HG02623 (cell line): ENCODE results near the gene DNAJC27.

Source experiments
- ATAC-seq: cut with Tn5 transposase; IDR thresholded peaks from one replicate; pipeline ENCODE4 v1.9.1; 2021; ENCODE audit warnings: moderate library complexity; ENCODE audit not compliant: unreplicated experiment

Gene DNAJC27

DNA sequence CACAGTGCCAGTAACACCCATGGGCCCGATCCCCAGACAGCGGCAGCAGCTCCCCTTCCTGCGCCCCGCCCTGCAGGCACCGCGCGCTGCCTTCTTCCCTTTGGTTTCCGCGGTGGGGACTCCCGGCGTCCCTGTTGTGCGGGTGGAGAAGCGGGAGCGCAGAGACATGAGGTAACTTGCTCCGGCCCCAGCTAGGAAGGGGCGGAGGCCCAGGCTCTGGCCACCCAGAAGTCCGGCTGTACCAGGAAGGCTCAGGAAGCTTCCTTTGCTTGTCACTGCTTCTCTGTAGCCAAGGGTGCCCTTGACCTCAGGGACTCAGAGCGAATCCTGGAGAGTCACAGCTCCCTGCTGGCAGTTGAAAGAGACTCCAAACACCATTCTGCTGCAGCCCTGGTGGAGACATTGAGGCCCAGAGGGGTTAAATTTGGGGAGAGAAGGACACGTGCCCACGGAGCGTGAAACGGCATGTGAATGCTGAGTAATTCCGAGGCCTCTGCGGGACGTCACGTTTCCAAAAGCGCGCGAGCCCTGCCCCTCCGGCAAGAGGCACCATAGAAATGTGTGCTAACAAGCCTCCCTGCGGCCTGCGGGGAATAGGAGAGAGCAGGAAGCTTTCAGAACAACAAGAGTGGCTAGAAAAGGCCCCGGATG is 45.0 kb downstream of the DNAJC27 start:
- no peak for ATAC-seq

DNA sequence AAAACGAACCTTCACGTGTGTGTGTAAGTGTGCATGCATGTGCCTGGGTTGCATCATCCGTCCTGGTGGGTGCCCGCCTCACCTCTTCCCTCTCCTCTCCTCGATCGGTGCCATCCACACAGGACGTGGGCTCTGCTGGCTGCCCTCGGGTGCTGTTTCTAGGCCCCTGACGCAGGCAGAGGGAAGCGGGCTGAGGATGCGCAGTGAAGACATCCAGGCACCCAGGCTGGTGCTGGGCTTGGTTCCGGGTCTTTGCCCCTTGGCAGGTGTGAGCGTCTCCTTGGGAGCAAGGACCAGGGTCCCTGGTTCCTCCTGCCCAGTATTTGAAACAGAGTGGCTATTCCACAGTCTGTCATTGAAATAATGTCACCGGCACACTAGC is 45.5 kb downstream of the DNAJC27 start:
- ATAC-seq: no peak

DNA sequence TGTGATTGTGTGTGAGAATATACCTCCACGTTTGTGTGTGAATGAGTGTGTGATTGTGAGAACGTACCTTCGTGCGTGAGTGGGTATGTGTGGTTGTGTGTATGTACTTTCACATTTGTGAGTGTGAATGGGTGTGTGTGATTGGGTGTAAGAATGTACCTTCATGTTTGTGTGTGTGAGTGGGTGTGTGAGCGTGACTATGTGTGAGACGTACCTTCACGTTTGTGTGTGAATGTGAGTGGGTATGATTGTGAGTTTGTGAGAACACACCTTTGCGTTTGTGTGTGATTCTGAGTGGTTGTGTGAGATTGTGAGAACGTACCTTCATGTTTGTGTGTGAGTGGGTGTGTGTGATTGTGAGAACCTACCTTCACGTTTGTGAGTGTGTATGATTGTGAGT is 45.9 kb downstream of the DNAJC27 start:
- ATAC-seq: no peak

DNA sequence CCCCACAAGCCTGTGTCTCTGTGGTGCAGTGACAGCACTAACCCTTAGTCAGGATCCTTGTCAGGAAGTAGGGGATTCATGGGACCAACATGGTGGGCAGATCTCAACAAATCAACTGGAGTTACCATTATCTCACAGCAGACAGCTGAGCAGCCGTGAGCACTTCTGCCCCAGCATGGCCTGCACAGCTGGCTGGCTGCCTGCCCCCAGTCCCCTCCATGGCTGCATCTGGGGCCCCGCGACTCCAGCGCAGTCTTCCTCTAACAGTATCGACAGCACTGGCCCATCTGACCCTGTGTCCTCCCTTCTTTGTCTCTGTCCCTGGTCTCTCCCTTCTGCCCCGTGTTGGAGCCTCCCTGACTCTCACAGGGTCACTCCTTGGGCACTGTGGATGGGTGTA is 47.0 kb downstream of the DNAJC27 start:
- ATAC-seq: no peak

DNA sequence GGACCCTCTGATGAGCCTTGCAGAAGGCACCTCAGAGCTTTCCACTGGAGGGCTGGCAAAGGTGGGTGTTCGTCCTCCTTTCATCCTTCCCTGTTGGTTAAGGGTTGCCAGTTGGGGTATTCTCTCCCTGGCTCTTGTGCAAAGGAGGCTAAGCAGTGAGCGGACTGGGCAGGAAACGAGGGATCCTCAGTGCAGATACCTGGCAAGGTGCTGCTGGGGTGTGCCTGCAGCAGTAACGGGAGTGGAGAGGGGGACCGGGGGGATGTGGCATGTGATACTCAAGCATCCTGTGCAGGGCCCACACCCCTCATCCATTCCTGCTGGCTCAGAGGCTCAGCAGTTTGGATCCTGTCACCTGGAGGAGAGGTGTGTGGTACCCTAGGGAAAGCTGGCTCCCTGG is 47.5 kb downstream of the DNAJC27 start:
- ATAC-seq: no peak

DNA sequence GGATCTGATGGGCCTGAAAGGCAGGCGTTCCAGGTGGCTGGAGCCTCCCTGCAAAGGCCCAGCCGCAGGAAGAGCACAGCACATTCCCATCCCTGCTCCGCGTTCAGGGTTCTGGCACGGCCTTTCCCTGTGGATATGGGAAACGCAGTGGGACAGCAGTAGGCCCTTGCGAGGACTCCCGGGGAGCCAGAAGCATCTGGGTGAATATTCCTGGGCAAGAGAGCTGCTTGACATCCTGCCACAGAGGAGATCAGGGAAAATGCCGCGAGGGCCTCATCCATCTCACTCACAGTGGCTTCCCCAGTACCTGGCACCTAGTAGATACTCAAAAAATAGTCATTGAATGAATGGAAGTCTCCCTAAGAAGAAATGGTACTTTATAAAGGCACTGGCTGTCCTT is 48.6 kb downstream of the DNAJC27 start:
- ATAC-seq: no peak

DNA sequence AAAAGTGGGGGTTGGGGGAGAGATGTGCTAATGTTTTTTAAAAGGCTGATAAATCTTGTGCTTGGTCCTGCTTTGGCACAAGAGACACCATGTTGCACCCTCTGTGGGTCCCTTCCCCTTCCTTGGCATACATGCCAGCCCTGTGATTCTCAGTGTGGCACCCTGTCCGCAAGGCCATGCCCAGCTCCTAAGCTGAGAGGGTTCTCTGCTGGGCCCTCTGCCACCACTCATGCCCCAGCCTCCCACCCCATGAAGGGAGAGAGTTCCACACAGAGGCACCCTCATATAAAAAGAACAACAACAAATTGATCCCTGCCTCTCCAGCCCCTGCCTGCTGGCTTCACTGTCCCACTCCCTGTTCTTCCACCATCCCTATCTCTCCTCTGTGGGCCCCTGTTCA is 49.2 kb downstream of the DNAJC27 start:
- no peak for ATAC-seq

DNA sequence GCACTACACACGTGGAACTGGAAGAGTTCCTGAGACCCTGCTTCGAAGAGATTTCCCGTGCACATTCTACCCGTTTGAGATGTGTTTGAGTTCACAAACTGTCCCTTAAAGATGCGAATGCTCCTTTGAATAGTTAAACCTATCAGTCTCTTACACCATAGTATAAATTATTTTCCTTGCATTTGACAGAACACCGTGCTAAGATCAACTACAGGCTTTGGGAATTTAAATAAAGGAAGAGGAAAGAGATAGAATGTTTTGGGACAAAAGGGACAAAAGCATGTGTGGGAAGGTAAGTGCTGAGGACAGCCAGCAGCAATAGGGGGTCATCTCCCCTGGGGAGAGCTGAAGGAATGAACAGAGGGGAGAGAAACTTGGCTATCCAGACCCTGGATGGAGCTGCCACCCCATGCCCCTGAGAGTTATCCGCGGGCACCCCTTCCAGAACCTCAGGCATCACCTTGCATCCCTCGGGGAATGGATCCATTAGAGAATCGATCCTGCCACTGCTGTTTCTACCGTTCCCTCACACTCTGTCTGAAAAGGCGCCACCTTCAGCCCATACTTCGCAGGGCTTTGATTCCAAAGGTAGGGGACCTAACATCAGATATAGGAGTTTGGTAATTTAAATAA is 50.8 kb downstream of the DNAJC27 start:
- ATAC-seq: no peak

DNA sequence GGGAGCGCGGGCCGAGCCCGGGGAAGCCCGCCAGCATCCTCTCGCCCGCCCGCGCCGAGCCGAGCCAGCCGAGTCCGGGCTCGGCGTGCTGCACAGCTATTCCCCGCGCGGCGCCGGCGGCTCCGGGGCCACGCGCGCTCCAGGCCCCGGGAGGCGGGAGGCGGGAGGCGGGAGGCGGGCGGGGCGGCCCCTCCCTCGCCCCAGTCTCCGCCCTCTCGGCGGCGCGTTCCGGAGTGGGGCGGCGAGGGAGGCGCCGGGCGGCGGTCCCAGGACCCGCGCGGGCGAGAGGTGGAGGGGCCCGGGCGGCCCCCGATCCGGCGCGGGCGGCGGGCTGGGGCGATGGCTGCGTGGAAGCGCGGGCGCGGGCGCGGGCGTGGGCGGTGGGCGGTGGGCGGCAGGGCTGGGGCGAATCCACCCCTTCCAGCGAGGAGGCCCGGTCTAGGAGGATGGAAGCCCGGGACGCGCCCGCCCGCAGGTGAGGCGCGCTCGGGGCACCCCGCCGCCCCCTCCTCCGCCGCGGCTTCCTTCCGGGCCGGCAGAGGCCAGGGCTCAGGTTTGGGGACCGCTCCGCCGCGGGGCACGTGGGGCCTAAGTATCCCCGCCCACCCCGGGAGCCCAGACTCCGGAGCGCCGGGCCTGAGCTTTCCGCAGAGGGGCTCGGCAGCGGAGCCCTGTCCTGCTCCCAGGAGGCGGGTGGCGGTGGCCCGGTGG is 51.5 kb downstream of the DNAJC27 start, which contains the start of gene ADCY3:
Gene ADCY3 (minus strand): TSS at position 140 of the 711 bp plus-strand sequence. CDS start 1,250 bp downstream, outside the sequence.
- ATAC-seq: peak; percentile 47

DNA sequence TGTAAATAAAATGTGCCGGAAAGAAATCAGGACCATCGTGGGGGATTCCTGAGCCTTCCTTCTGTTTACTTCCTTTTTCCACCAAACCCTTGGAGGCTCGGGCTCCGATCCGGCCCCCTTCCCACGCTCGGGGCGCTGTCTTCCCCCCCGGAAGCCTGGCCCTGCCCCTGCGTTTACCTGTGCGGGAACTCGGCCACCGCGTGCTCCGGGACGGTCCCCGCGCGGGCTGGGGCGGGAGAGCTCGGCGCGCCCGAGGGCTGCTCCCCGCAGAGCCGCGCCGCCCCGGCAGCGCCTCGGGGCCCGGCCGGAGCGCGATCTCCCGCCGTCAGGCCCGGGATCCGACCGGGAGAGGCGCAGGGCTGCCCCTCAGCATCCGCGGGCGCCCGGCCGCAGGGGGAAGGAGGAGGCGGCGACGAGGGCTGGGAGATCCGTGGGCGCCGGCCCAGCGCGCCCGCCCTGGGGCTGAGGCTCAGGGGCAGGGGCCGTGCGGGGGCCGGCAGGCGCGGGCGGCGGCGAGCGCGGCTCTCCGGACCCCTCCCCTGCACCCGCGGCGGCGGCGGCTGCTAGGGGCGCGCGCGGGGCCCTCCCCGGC is 52.2 kb downstream of the DNAJC27 start:
- ATAC-seq: peak; percentile 20

DNA sequence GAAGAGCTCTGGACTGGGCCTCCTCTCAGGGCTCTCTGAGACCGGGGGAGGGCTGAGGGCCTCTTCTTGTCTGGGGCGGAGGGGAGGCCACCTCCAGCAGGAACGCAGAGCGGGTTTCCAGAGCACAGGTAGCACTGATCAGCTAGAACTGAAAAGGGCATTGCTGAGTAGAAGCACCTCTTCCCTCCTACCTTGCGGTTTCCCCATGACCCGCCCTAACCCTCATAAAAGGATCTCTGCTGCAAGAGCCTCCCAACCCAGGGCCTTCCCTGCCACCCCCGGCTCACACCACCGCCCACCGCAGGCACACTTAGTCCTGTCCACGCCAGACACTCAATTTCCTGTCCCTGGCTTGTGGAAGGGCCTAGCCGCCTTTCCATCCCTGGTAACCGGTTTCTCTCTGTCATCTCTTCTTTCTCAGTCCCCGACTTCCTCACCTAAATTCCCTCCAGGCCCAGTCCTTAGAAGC is 52.7 kb downstream of the DNAJC27 start:
- no peak for ATAC-seq

DNA sequence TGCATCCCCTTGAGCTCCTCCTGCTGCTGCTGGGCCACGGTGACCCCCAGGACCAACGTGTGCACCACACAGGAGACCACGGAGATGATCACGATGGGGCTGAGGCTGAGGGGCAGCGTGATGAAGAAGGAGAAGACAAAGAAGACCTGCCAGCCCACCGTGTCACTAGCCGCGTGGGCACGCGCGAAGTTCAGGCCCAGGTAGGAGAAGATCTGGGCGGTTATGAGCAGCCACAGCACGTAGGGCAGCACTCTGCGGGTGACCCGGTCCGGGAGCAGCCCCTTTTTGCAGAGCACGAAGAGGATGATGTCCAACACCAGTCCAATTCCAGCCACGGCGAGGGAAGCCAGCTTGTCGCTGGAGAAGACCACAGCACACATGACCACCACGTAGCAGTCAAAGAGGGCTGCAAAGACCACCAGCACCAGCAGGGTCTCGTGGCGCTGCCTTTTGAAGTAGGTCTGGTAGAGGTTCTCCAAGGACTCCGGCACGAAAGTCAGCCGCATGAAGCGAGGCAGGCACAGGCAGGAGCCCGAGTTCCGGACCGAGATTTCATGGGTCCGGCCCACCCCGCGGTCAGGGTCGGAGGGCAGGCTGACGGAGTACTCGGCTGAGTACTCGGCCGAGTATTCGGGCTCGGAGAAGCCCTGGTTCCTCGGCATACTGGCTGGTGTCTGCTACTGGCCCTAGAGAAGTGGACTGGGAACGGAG is 53.3 kb downstream of the DNAJC27 start:
- no peak for ATAC-seq

DNA sequence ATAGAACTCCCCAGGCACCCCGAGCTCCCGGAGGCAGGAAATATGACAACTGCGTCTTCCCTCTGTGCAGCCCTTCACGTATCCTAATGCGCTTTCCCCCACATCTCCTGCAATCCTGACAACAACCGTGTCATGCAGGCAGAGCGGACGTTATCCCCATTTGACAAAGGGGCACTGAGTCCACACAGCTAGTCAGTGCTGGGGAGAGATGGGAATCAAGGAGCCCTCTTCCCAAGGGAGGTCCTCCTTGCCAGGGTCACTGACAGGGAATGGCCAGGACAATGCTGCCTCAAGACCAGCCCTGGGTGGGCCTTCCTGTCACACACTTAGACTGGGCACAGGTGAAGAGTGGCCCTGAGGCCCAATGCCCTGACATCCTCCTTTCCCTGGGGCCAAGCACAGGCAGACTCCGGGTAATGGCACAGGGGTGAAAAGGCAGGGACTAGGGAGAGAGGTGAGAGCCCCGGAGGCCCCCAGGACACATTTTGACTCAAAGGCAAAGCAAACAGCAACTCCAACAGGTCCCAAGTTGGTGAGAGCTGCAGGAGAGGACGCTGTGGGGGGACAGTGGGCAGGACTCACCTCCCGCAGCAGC is 53.9 kb downstream of the DNAJC27 start:
- ATAC-seq: no peak

DNA sequence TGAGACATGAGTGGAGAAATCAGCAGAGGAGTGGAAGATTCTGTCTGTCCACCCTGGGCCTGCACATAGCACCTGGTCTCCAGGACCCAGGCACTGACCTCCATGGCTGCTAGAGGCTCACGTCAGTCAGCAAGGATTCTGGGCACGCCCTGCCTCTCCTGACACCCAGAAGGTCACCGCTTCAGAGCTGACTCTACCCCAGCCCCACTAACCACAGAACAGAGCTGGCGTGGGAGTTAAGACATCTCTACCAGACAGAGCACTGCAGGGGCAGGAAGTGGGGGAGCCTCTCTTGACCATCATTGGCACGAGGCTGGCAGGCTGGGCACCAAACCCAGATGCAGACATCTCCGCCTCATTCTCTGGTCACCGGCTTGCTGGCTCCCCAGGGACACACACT is 54.7 kb downstream of the DNAJC27 start:
- peak; percentile 35 for ATAC-seq

DNA sequence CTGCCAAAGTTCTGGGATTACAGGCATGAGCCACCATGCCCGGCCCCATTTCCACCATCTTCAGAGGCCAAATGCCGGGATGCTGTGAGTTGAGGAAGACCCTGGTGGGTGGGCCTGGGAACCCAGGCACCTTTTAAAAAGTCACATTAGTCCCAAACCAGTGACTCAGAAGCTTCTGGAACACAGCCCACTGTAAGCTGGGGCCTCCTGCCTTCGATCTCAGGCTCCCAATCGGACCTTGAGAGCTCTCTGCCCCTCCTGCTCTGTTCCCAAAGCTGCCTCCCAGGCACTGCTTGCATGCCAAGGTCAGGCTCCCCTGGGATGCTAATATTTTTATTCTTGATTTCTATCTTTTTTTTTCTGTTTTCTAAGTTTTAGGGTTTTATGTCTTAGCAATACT is 56.0 kb downstream of the DNAJC27 start:
- ATAC-seq: no peak

DNA sequence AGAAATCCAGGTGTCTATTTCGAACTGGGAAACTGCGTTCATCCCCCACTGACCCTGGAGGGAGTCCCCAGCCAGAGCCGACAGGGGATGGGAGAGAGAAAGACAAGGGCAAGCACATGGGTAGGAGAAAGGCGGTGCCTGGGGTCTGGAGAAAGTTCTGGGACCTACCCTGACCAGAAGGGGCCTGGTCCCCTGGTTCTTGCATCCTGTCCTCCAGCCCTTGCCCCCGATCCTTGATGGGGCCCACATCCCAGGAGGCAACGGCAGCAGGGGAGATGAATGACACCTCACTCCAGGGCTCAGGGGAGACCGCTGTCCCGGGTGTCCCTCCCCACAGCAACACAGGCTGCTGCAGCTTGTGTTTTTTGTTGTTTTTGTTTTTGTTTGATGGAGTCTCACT is 56.6 kb downstream of the DNAJC27 start:
- no peak for ATAC-seq

DNA sequence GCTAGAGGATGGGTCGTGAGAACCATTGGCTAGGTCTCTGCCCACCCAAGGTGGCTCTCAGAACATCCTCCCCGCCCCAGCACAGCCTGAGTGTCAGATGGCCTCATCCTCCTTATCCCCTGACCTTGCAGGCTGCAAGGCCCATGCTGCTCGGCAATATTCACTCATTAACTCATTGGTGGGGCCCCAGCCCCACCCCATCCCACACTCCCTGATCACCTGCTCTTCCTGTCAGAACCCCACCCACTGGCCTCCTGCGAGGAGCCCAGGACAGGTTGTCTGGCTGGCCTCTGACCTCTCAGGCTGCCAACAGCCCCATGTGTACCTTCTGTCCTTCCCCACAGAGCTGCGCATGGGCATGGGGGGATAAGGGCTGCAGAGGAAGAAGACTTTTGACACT is 57.0 kb downstream of the DNAJC27 start:
- ATAC-seq: no peak

DNA sequence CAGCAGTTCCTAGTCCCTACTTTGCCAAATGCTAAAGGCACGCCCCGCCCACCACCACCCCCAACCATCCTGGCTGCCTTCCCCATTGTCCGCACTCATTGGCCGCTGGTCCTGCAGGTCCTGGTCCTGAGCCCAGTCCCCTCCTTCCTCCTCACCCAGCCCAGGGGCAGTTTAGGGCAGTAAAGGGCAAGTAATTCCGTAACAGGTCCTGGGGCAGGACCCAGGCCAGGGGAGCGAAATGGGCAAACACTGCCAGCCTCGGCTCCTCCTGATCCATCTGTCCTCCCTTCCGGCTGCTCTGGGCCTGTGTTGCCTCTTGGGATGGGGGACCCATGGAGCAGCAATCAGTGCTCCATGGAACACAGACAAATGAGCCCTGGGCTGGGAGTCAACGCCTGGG is 57.8 kb downstream of the DNAJC27 start:
- ATAC-seq: no peak

DNA sequence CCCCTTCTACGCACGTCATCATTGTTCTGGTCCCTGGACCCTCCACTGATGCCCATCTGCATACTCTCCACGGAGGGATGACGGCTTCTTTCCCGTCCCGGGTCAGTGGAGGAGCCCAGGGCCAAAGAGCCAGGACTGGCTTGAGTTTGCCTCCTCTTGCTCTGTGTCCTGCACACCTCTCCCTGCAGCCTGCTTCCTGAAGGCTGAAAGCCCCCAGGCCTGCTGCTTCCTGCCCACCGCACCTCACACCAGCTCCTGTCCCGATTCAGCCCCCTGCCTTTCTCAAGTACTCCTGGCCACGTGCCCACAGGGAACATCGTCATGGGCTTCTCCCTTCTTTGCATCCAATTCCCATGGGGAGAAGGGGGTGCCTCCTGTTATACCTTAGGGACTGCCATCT is 58.8 kb downstream of the DNAJC27 start:
- ATAC-seq: no peak

DNA sequence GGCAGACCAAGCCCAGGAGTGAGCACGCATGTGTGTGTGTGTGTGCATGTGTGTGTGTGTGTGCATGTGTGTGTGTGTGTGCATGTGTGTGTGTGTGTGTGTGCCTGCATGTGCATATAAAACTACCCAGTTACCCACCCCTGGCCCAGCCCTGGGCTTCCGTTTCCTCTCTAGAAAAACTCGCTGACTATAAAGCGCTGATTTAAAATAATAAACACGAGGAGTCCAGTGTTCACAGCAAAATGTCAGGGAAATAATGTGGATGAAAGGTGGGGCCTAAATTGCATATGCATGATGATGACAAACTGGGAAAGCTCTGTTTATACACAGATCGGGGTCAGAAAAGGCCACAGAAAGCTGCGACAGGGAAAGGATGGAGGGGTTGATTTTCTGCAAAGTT is 59.2 kb downstream of the DNAJC27 start:
- no peak for ATAC-seq

DNA sequence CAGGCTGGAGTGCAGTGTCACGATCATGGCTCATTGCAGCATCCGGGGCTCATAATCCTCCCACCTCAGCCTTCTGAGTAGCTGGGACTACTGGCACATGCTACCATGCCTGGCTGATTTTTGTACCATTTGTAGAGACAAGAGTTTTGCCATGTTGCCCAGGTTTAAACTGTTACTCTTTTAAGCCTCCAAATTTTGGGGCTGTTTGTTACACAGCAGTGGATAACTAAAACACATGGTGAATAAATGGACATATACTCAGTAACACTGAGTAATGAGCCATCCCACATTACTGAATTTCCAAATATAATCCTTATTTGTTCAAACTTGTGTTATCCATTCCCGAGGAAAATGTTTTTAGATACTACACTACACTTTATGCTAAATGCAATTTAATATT is 61.5 kb downstream of the DNAJC27 start:
- ATAC-seq: no peak
